Endodermal cell (in vitro differentiated cells): ENCODE measurements around the gene TSPAN9. TPM values are rescaled to one million over a fixed set of nuclear protein-coding genes. Genes with fewer than 3 reads are reported as not detected.

Source experiments
- DNase-seq: peaks from one replicate; pipeline ENCODE4 v3.0.0-alpha.2; 2017
- H3K27ac ChIP-seq: 2 replicates; pipeline ENCODE4 v1.5.1; 2013; ENCODE audit warnings: mild to moderate bottlenecking, low read depth, low read length, moderate library complexity
- H3K27me3 ChIP-seq: 2 replicates; pipeline ENCODE4 v1.6.1; 2013; ENCODE audit warnings: mild to moderate bottlenecking, low read length, moderate library complexity; ENCODE audit not compliant: insufficient read depth, control insufficient read depth, poor library complexity, severe bottlenecking
- H3K36me3 ChIP-seq: 2 replicates; pipeline ENCODE4 v1.7.0; 2013; ENCODE audit warnings: mild to moderate bottlenecking, low read length, moderate library complexity; ENCODE audit not compliant: control insufficient read depth, insufficient read depth
- H3K4me1 ChIP-seq: one replicate; pipeline ENCODE4 v1.7.0; 2013; ENCODE audit warnings: low read length; ENCODE audit not compliant: control insufficient read depth, insufficient read depth
- H3K4me3 ChIP-seq: 2 replicates; pipeline ENCODE4 v1.5.1; 2013; ENCODE audit warnings: mild to moderate bottlenecking, low read length, moderate library complexity
- H3K9ac ChIP-seq: 2 replicates; pipeline ENCODE4 v1.6.1; 2013; ENCODE audit warnings: mild to moderate bottlenecking, low read length, moderate library complexity; ENCODE audit not compliant: poor library complexity, severe bottlenecking; ENCODE audit errors: extremely low read depth
- H3K9me3 ChIP-seq: 2 replicates; pipeline ENCODE4 v1.6.1; 2013; ENCODE audit warnings: mild to moderate bottlenecking, low read length, moderate library complexity; ENCODE audit not compliant: control insufficient read depth
- H3K27ac Mint-ChIP-seq: 2 replicates; pipeline ENCODE4 v1.8.0; 2020; ENCODE audit warnings: mixed read lengths
- H3K27me3 Mint-ChIP-seq: 2 replicates; pipeline ENCODE4 v1.8.0; 2021; ENCODE audit warnings: mild to moderate bottlenecking, mixed read lengths; ENCODE audit not compliant: insufficient read depth
- H3K36me3 Mint-ChIP-seq: 2 replicates; pipeline ENCODE4 v1.8.0; 2020; ENCODE audit warnings: low read depth, mixed read lengths
- H3K4me1 Mint-ChIP-seq: 2 replicates; pipeline ENCODE4 v1.8.0; 2020; ENCODE audit warnings: mixed read lengths
- H3K4me3 Mint-ChIP-seq: 2 replicates; pipeline ENCODE4 v1.8.0; 2020; ENCODE audit warnings: mild to moderate bottlenecking, moderate library complexity, mixed read lengths
- H3K9me3 Mint-ChIP-seq: 2 replicates; pipeline ENCODE4 v1.8.0; 2020; ENCODE audit warnings: mild to moderate bottlenecking, mixed read lengths
- WGBS, 2 experiments: methylation state at CpG; one replicate each; pipeline versions ENCODE4 v1.1.5 to v1.1.7; 2013; ENCODE audit warnings: missing lambda C conversion rate in 2 of 2, mixed read lengths in 1 of 2; ENCODE audit not compliant: insufficient coverage in 1 of 2, insufficient read length in 1 of 2; 5-methylcytosine and 5-hydroxymethylcytosine counted together
- total RNA-seq, 2 donors: library from RNA; stranded (reverse); fragmentation: NEBNext Ultra II Directional in 1 of 2; extraction: Animal tissue kit (Norgen Biotek cat#: 25700) in 1 of 2; gene quantifications; 2 replicates in 1 of 2; 3 replicates in 1 of 2; pipeline ENCODE4 v1.2.1, GENCODE V29; 2021
- TF ChIP-seq, protein P1 (sequence below): fragments of 200-600 bp; sonication (generic); conservative IDR thresholded peaks from 2 replicates; pipeline ENCODE4 v1.5.0; 2021; ENCODE audit warnings: antibody characterized with exemption, mild to moderate bottlenecking

TSPAN9 gene
- total RNA-seq, 2 donors from 2014 or later = 31.9 to 80.8 TPM

DNA sequence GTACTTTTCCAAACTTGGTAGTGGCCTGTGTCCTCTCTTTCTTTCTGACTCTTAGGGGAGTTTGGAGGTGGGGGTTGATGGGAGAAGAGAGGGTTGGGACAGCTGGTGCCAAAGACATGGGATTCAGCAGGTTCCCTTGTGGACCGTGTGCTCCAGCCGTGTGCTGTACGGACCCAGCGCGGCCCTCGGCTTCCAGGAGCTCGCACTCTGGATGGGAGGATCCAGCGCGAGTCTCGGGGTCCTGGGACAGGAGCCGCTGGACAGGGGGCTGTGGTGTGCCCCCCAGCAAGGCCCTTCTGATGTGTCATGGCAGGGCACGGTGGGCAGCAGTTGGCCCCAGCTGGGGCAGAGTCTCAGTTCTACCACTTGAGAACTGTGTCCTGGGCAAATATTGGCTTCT is 45.0 kb upstream of the TSPAN9 start:
- H3K4me3 Mint-ChIP-seq = no peak overlapping the region
- no peaks in the 10 kb centered on the region for H3K9me3 Mint-ChIP-seq
- Histone ChIP-seq H3K4me3 (no peak overlapping the region), H3K36me3 (peaks cover 19% of the 10 kb centered on the region), H3K9me3 (no peaks in the 10 kb centered on the region), H3K27ac (no peak overlapping the region), H3K4me1 (peaks cover 7% of the 10 kb centered on the region), H3K9ac (no peak overlapping the region), H3K27me3 (no peaks in the 10 kb centered on the region)
- H3K27ac Mint-ChIP-seq = peak overlapping the region; percentile 69
- peaks cover 45% of the 10 kb centered on the region for H3K36me3 Mint-ChIP-seq
- DNase-seq = no peak
- TF ChIP-seq, protein P1, sequence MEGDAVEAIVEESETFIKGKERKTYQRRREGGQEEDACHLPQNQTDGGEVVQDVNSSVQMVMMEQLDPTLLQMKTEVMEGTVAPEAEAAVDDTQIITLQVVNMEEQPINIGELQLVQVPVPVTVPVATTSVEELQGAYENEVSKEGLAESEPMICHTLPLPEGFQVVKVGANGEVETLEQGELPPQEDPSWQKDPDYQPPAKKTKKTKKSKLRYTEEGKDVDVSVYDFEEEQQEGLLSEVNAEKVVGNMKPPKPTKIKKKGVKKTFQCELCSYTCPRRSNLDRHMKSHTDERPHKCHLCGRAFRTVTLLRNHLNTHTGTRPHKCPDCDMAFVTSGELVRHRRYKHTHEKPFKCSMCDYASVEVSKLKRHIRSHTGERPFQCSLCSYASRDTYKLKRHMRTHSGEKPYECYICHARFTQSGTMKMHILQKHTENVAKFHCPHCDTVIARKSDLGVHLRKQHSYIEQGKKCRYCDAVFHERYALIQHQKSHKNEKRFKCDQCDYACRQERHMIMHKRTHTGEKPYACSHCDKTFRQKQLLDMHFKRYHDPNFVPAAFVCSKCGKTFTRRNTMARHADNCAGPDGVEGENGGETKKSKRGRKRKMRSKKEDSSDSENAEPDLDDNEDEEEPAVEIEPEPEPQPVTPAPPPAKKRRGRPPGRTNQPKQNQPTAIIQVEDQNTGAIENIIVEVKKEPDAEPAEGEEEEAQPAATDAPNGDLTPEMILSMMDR = no peak
- H3K27me3 Mint-ChIP-seq = no peaks in the 10 kb centered on the region
- H3K4me1 Mint-ChIP-seq = peaks cover 22% of the 10 kb centered on the region
- WGBS, 2 experiments = 80 to 91% methylated on average over 1 to 12 of the region's 12 CpGs

DNA sequence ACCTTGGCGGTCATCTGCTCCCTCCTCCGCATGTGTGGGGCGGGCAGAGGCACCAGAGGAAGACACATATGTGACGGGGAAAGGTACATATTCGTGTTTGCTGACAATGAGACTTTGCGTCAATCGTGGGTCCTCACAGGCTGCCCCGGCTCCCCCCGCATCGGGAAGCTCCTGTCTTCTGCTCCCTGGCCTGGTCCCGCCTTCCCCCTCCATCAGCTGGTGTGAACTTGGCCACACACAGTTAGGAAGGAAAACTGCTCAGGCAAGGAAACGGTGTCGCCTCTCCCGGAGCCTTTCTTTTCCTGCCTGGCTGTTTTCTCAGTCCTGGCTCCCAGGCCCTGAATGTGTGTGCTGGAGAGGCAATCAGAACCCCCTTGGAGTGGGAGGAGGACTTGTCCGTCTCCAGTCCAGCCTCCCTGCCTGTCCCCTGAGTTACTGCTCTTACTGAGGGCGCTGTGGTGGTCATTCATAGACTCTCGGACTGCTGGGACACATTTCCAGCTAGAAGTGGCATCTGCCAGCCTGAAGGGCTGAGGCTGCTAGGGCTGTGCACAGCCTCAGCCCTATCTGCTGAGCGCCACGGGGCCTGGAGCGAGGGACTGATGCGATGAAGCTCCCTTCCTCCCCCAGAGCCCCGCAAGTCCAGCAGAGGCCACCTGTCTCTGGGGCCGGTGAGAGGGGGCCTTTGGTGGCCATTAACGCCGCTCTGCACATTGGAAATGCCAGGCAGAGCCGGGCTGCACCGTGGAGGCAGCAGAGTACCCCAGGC is 44.2 kb upstream of the TSPAN9 start:
- Histone ChIP-seq H3K27me3 (no peaks in the 10 kb centered on the region), H3K36me3 (peaks cover 21% of the 10 kb centered on the region), H3K4me1 (peaks cover 7% of the 10 kb centered on the region), H3K27ac (peak overlapping the region; percentile 10), H3K9me3 (no peaks in the 10 kb centered on the region), H3K9ac (no peak overlapping the region), H3K4me3 (no peak overlapping the region)
- TF ChIP-seq, protein P1 = no peak
- no peaks in the 10 kb centered on the region for H3K27me3 Mint-ChIP-seq
- H3K4me3 Mint-ChIP-seq = no peak overlapping the region
- peak overlapping the region; percentile 69 for H3K27ac Mint-ChIP-seq
- peaks cover 22% of the 10 kb centered on the region for H3K4me1 Mint-ChIP-seq
- H3K36me3 Mint-ChIP-seq = peaks cover 39% of the 10 kb centered on the region
- peak; percentile 74 for DNase-seq
- 82 to 89% methylated on average over 22 to 27 of the region's 27 CpGs for WGBS, 2 experiments
- H3K9me3 Mint-ChIP-seq = no peaks in the 10 kb centered on the region

DNA sequence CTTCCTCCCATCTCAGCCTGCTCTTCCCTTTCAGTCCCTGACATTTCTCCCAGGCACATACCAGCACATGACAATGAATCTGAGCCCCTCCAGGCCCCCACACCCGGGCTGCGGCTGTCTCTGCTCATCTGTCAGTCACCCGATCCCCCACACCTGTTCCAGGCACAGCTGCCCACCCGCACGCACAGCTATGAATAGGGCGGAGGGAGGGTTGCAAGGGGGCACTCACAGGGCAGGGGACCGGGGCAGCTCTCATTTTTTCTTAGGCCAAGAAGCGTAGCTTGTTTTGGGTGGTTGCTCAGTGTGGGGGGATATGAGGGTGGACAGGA is 43.7 kb upstream of the TSPAN9 start:
- Mint-ChIP-seq H3K27me3 (no peaks in the 10 kb centered on the region), H3K27ac (peak overlapping the region; percentile 71), H3K9me3 (no peaks in the 10 kb centered on the region), H3K4me1 (peaks cover 22% of the 10 kb centered on the region), H3K36me3 (peaks cover 39% of the 10 kb centered on the region), H3K4me3 (no peak overlapping the region)
- no peaks in the 10 kb centered on the region for H3K9me3 ChIP-seq
- TF ChIP-seq, protein P1 = no peak
- H3K36me3 ChIP-seq = peaks cover 21% of the 10 kb centered on the region
- no peak overlapping the region for H3K4me3 ChIP-seq
- H3K27ac ChIP-seq = peak overlapping the region; percentile 10
- no peak for DNase-seq
- H3K4me1 ChIP-seq = peaks cover 7% of the 10 kb centered on the region
- no peak overlapping the region for H3K9ac ChIP-seq
- 93 to 100% methylated on average over 6 to 8 of the region's 8 CpGs for WGBS, 2 experiments
- no peaks in the 10 kb centered on the region for H3K27me3 ChIP-seq
